ENCODE results near the gene HADHA.

The HADHA gene

GRCh38 chr2:26144031-26144430 lies 100.4 kb downstream of the HADHA start:
- TF ChIP-seq, protein P1, sequence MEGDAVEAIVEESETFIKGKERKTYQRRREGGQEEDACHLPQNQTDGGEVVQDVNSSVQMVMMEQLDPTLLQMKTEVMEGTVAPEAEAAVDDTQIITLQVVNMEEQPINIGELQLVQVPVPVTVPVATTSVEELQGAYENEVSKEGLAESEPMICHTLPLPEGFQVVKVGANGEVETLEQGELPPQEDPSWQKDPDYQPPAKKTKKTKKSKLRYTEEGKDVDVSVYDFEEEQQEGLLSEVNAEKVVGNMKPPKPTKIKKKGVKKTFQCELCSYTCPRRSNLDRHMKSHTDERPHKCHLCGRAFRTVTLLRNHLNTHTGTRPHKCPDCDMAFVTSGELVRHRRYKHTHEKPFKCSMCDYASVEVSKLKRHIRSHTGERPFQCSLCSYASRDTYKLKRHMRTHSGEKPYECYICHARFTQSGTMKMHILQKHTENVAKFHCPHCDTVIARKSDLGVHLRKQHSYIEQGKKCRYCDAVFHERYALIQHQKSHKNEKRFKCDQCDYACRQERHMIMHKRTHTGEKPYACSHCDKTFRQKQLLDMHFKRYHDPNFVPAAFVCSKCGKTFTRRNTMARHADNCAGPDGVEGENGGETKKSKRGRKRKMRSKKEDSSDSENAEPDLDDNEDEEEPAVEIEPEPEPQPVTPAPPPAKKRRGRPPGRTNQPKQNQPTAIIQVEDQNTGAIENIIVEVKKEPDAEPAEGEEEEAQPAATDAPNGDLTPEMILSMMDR (conservative IDR thresholded peaks at IDR 0.05; ENCODE audit: low read depth, low read length), result no peak
- no peak overlapping the region for H3K4me3 ChIP-seq (ENCODE audit: low read depth, low read length)

GRCh38 chr2:26141145-26141769 lies 103.2 kb downstream of the HADHA start:
- no peak for DNase-seq (ENCODE audit: low read depth)
- TF ChIP-seq, protein P1 (conservative IDR thresholded peaks at IDR 0.05; ENCODE audit: low read depth, low read length), result no peak
- H3K4me3 ChIP-seq (ENCODE audit: low read depth, low read length), result no peak overlapping the region

More at GRCh38 chr2:26144031-26144430, 100.4 kb downstream of the HADHA start:
- DNase-seq (ENCODE audit: low read depth), result no peak

Measured in choroid plexus epithelial cell (primary cell).